Vagina (tissue), 2 donors: ENCODE data around the gene NOX1. TPM values are rescaled to one million over a fixed set of nuclear protein-coding genes. Genes with fewer than 3 reads are reported as not detected.
A peak's percentile ranks its signal among the peaks of the same experiment; 100 is the strongest.

Experiments
- DNase-seq, 2 donors: peaks; one replicate each; pipeline ENCODE4 v3.0.0-alpha.2; 2017; ENCODE audit errors: extremely low spot score in 2 of 2
- H3K27ac ChIP-seq: fragments of 200-600 bp; sonication (generic); one replicate; pipeline ENCODE4 v1.5.1; 2019
- H3K27me3 ChIP-seq: fragments of 200-600 bp; sonication (generic); one replicate; pipeline ENCODE4 v1.5.1; 2019
- H3K36me3 ChIP-seq, 2 donors: fragments of 200-600 bp; sonication (generic); one replicate each; pipeline ENCODE4 v1.5.1; 2017 to 2019
- H3K4me1 ChIP-seq: fragments of 200-600 bp; sonication (generic); one replicate; pipeline ENCODE4 v1.5.1; 2019
- H3K4me3 ChIP-seq, 2 donors: fragments of 200-600 bp; sonication (generic); 1 replicate in 1 of 2; 2 replicates in 1 of 2; pipeline ENCODE4 v1.5.1; 2016 to 2019
- H3K9me3 ChIP-seq: fragments of 200-600 bp; sonication (generic); one replicate; pipeline ENCODE4 v1.5.1; 2019
- POLR2A ChIP-seq, 2 donors: fragments of 450-650 bp; IDR thresholded peaks; one replicate each; pipeline ENCODE4 v1.6.1; 2017; ENCODE audit warnings: antibody characterized with exemption in 2 of 2, mild to moderate bottlenecking in 2 of 2, moderate library complexity in 2 of 2
- POLR2AphosphoS5 ChIP-seq, 2 donors: sonication (generic); formaldehyde crosslinking; IDR thresholded peaks; one replicate each; pipeline ENCODE4 v1.9.0; 2017; ENCODE audit warnings: antibody characterized with exemption in 2 of 2, mild to moderate bottlenecking in 2 of 2, low read depth in 1 of 2; ENCODE audit not compliant: insufficient read depth in 1 of 2
- intact Hi-C: fragments of 100-400 bp; cut with DNase I; formaldehyde crosslinking; loops from one replicate; pipeline ENCODE4 v1.15.1; 2023
- total RNA-seq: library from RNA; depleted of rRNA; stranded (reverse); fragments of >200 nt; gene quantifications from one replicate; pipeline ENCODE4 v1.2.3, GENCODE V29; 2016
- TF ChIP-seq, protein P1 (sequence below), 3 experiments: fragments of 450-650 bp in 2 of 3; fragments of 200-600 bp in 1 of 3; sonication (generic) in 1 of 3; IDR thresholded peaks; one replicate each; pipeline ENCODE4 v1.5.1; 2017 to 2019; ENCODE audit warnings: antibody characterized with exemption in 3 of 3, mild to moderate bottlenecking in 2 of 3, moderate library complexity in 2 of 3

Gene NOX1
- total RNA-seq, 1 donor from 2014 or later, result not detected

DNA sequence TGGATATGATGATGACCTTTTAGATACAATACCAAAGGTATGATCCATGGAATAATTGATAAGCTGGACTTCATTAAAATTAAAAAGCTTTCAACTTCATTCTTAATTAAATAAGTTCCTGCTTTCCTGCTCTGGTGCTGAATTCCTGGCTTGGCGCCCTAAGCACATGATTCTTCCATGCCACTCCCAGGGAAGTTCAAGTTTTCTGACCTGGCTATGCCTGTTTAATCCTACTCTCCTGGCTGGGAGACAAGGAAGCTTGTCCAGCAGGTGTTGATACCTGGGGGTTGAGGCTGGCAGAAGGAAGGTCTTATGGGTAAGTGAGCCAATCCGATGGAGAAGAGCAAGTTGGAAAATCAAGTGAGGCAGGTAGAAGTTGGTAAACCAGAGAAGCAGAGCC is 30.3 kb upstream of the NOX1 start:
- no peak overlapping the region for H3K4me3 ChIP-seq
- no peaks in the 10 kb centered on the region for H3K36me3 ChIP-seq
- no peaks in the 10 kb centered on the region for H3K27me3 ChIP-seq
- H3K4me1 ChIP-seq, result no peaks in the 10 kb centered on the region
- intact Hi-C loops, result no loop called here
- H3K27ac ChIP-seq, result no peak overlapping the region
- H3K9me3 ChIP-seq, result no peaks in the 10 kb centered on the region
- no peak for TF ChIP-seq POLR2A (IDR thresholded peaks at IDR 0.05)
- TF ChIP-seq, protein P1, sequence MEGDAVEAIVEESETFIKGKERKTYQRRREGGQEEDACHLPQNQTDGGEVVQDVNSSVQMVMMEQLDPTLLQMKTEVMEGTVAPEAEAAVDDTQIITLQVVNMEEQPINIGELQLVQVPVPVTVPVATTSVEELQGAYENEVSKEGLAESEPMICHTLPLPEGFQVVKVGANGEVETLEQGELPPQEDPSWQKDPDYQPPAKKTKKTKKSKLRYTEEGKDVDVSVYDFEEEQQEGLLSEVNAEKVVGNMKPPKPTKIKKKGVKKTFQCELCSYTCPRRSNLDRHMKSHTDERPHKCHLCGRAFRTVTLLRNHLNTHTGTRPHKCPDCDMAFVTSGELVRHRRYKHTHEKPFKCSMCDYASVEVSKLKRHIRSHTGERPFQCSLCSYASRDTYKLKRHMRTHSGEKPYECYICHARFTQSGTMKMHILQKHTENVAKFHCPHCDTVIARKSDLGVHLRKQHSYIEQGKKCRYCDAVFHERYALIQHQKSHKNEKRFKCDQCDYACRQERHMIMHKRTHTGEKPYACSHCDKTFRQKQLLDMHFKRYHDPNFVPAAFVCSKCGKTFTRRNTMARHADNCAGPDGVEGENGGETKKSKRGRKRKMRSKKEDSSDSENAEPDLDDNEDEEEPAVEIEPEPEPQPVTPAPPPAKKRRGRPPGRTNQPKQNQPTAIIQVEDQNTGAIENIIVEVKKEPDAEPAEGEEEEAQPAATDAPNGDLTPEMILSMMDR (IDR thresholded peaks at IDR 0.05), result no peak
- no peak for TF ChIP-seq POLR2AphosphoS5 (IDR thresholded peaks at IDR 0.05; ENCODE audit: insufficient read depth in 1 of 2, low read depth in 1 of 2)
- no peak for DNase-seq

GRCh38 chrX:100895365-100896075 is 21.4 kb upstream of the NOX1 start:
- Histone ChIP-seq H3K27ac (no peak overlapping the region), H3K36me3 (no peaks in the 10 kb centered on the region), H3K4me1 (no peaks in the 10 kb centered on the region), H3K9me3 (no peaks in the 10 kb centered on the region), H3K27me3 (no peaks in the 10 kb centered on the region), H3K4me3 (no peak overlapping the region)
- intact Hi-C loops, result no loop called here
- TF ChIP-seq POLR2AphosphoS5 (IDR thresholded peaks at IDR 0.05; ENCODE audit: insufficient read depth in 1 of 2, low read depth in 1 of 2), result peak in 1 of 2 donors; percentile 14
- no peak for TF ChIP-seq POLR2A (IDR thresholded peaks at IDR 0.05)
- DNase-seq, result no peak

GRCh38 chrX:100883654-100884053 is 9.5 kb upstream of the NOX1 start:
- Histone ChIP-seq H3K27ac (no peak overlapping the region), H3K36me3 (no peaks in the 10 kb centered on the region), H3K4me3 (no peak overlapping the region), H3K4me1 (no peaks in the 10 kb centered on the region), H3K27me3 (no peaks in the 10 kb centered on the region), H3K9me3 (no peaks in the 10 kb centered on the region)
- intact Hi-C loops, result no loop called here
- no peak for DNase-seq
- TF ChIP-seq POLR2AphosphoS5 (IDR thresholded peaks at IDR 0.05; ENCODE audit: insufficient read depth in 1 of 2, low read depth in 1 of 2), result no peak
- TF ChIP-seq, protein P1 (IDR thresholded peaks at IDR 0.05), result no peak
- TF ChIP-seq POLR2A (IDR thresholded peaks at IDR 0.05), result no peak

DNA sequence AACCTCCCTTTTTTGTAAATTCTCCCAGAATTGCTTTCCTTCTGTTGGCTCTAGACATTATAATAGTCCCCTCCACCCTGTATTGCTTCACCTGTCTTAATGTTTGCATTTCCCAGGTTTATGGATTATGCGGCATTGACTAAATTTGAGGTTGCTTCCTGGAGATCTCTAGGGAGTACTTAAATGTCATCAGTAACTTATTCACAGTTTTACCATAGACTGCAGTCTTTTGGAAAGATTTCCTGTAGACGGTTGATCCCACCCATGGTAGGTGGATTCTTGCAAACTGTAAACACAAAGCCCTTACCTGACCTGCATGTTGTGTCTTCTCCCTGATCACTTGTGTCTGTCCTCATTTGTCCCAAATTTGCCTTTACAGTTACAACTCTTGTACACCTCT is 6.2 kb upstream of the NOX1 start:
- Histone ChIP-seq H3K27ac (no peak overlapping the region), H3K4me3 (no peak overlapping the region), H3K4me1 (no peaks in the 10 kb centered on the region), H3K27me3 (no peaks in the 10 kb centered on the region), H3K9me3 (no peaks in the 10 kb centered on the region), H3K36me3 (no peaks in the 10 kb centered on the region)
- TF ChIP-seq POLR2A (IDR thresholded peaks at IDR 0.05) (no peak), POLR2AphosphoS5 (IDR thresholded peaks at IDR 0.05; ENCODE audit: insufficient read depth in 1 of 2, low read depth in 1 of 2) (no peak)
- TF ChIP-seq, protein P1 (IDR thresholded peaks at IDR 0.05), result no peak
- no peak for DNase-seq
- intact Hi-C loops, result no loop called here

GRCh38 chrX:100871594-100872560 is 2.3 kb downstream of the NOX1 start:
- Histone ChIP-seq H3K36me3 (no peaks in the 10 kb centered on the region), H3K27me3 (no peaks in the 10 kb centered on the region), H3K4me3 (no peak overlapping the region), H3K9me3 (no peaks in the 10 kb centered on the region), H3K27ac (no peak overlapping the region), H3K4me1 (no peaks in the 10 kb centered on the region)
- no peak for DNase-seq
- intact Hi-C loops, result no loop called here
- TF ChIP-seq POLR2AphosphoS5 (IDR thresholded peaks at IDR 0.05; ENCODE audit: insufficient read depth in 1 of 2, low read depth in 1 of 2), result no peak
- no peak for TF ChIP-seq POLR2A (IDR thresholded peaks at IDR 0.05)
- TF ChIP-seq, protein P1 (IDR thresholded peaks at IDR 0.05), result no peak
